ENCODE results near the gene PCNP. TPM values are rescaled to one million over a fixed set of nuclear protein-coding genes. Genes with fewer than 3 reads are reported as not detected.
"Not testable (repeated sequence)": the region's sequence is repeated elsewhere in the genome, so short reads cannot be mapped to it uniquely, and the experiment has no call there.

The PCNP gene
- total RNA-seq, 1 donor from 2014 or later: 117 TPM

DNA sequence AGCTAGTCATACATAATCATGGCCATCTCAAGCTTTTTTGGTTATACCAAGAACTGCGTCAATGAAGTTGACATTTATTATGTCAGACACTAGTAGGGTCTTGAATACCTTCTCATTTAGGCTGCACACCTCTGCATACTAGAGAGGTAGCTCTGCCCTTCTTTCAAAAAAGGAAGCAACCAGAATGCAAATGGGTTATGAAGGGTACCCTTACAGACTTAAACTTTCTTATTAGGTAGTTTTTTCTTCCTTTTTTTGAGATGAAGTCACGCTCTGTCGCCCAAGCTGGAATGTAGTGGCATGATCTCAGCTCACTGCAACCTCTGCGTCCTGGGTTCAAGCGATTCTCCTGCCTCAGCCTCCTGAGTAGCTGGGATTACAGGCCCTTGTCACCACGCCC lies 3.3 kb downstream of the PCNP start:
- no peak for DNase-seq (ENCODE audit: low spot score)
- TF ChIP-seq, protein P1, sequence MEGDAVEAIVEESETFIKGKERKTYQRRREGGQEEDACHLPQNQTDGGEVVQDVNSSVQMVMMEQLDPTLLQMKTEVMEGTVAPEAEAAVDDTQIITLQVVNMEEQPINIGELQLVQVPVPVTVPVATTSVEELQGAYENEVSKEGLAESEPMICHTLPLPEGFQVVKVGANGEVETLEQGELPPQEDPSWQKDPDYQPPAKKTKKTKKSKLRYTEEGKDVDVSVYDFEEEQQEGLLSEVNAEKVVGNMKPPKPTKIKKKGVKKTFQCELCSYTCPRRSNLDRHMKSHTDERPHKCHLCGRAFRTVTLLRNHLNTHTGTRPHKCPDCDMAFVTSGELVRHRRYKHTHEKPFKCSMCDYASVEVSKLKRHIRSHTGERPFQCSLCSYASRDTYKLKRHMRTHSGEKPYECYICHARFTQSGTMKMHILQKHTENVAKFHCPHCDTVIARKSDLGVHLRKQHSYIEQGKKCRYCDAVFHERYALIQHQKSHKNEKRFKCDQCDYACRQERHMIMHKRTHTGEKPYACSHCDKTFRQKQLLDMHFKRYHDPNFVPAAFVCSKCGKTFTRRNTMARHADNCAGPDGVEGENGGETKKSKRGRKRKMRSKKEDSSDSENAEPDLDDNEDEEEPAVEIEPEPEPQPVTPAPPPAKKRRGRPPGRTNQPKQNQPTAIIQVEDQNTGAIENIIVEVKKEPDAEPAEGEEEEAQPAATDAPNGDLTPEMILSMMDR (IDR thresholded peaks at IDR 0.05; ENCODE audit: unreplicated experiment): no peak
- Mint-ChIP-seq H3K9me3 (ENCODE audit: unreplicated experiment) (no peaks in the 10 kb centered on the region), H3K4me1 (ENCODE audit: unreplicated experiment) (peaks cover 25% of the 10 kb centered on the region), H3K27me3 (ENCODE audit: unreplicated experiment) (peaks cover 19% of the 10 kb centered on the region), H3K27ac (ENCODE audit: unreplicated experiment) (no peak overlapping the region), H3K36me3 (ENCODE audit: low read depth, unreplicated experiment) (peaks cover 14% of the 10 kb centered on the region), H3K4me3 (ENCODE audit: unreplicated experiment) (no peak overlapping the region)

DNA sequence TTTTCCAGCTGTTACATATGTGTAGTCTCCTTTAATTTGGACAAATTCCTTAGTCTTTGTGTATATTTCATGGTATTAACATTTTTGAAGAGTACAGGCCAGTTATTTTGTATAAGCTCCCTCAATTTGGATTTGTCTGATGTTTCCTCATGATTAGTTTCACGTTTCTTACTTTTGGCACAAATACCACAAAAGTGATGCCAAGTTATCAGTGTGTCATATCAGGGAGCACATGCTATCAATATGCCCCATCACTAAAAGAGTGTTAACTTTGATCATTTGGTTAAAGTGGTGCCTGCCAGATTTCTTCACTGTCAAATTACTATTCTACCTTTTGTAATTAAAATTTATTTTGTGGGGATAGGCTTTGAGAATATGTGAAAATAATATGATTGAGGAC lies 14.6 kb downstream of the PCNP start:
- TF ChIP-seq, protein P1 (IDR thresholded peaks at IDR 0.05; ENCODE audit: unreplicated experiment): no peak
- Mint-ChIP-seq H3K27ac (ENCODE audit: unreplicated experiment) (no peak overlapping the region), H3K4me3 (ENCODE audit: unreplicated experiment) (no peak overlapping the region), H3K36me3 (ENCODE audit: low read depth, unreplicated experiment) (peaks cover 18% of the 10 kb centered on the region), H3K4me1 (ENCODE audit: unreplicated experiment) (peaks cover 5% of the 10 kb centered on the region), H3K9me3 (ENCODE audit: unreplicated experiment) (no peaks in the 10 kb centered on the region), H3K27me3 (ENCODE audit: unreplicated experiment) (peaks cover 2% of the 10 kb centered on the region)
- DNase-seq (ENCODE audit: low spot score): no peak

DNA sequence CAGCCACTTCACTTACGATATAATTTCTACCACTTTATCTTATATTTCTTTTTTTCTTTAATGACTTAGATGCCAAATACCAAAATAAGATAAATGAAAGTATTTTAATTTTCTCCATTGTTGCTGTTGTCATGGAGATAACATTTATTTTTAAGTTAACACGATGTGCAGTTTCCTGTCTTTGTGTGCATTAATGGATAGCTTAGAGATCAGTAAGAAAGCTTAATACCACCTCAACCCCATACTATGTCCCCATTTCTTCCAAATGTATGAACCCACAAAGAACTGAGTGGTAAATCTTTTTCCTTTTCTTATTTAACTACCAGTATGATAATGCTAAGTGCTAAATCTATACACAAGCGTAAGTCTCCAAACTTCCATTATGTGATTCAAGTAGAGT lies 17.1 kb downstream of the PCNP start:
- no peak for DNase-seq (ENCODE audit: low spot score)
- Mint-ChIP-seq H3K27ac (ENCODE audit: unreplicated experiment) (peak overlapping the region; percentile 81), H3K4me3 (ENCODE audit: unreplicated experiment) (peak overlapping the region; percentile 42), H3K4me1 (ENCODE audit: unreplicated experiment) (peaks cover 5% of the 10 kb centered on the region), H3K27me3 (ENCODE audit: unreplicated experiment) (no peaks in the 10 kb centered on the region), H3K36me3 (ENCODE audit: low read depth, unreplicated experiment) (peaks cover 21% of the 10 kb centered on the region), H3K9me3 (ENCODE audit: unreplicated experiment) (no peaks in the 10 kb centered on the region)
- TF ChIP-seq, protein P1 (IDR thresholded peaks at IDR 0.05; ENCODE audit: unreplicated experiment): no peak

DNA sequence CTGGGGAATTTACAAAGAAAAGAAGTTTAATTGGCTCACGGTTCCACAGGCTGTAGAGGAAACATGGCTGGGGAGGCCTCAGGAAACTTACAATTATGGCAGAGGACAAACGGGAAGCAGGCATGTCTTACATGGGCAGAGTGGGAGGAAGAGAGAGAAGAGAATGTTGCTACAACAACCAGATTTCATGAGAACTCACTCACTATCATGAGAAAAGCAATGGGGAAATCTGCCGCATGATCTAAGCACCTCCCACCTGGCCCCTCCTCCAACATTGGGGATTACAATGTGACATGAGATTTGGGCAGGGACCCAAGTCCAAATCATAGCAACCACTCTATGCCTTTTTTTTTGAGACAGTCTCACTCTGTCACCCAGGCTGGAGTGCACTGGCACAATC lies 28.8 kb downstream of the PCNP start:
- peaks cover 2% of the 10 kb centered on the region for H3K27me3 Mint-ChIP-seq (ENCODE audit: unreplicated experiment)
- no peaks in the 10 kb centered on the region for H3K36me3 Mint-ChIP-seq (ENCODE audit: low read depth, unreplicated experiment)
- H3K9me3 Mint-ChIP-seq (ENCODE audit: unreplicated experiment): no peaks in the 10 kb centered on the region
- no peak for DNase-seq (ENCODE audit: low spot score)
- H3K27ac Mint-ChIP-seq (ENCODE audit: unreplicated experiment): peak overlapping the region; percentile 84
- H3K4me3 Mint-ChIP-seq (ENCODE audit: unreplicated experiment): no peak overlapping the region
- H3K4me1 Mint-ChIP-seq (ENCODE audit: unreplicated experiment): peaks cover 3% of the 10 kb centered on the region
- TF ChIP-seq, protein P1 (IDR thresholded peaks at IDR 0.05; ENCODE audit: unreplicated experiment): no peak

DNA sequence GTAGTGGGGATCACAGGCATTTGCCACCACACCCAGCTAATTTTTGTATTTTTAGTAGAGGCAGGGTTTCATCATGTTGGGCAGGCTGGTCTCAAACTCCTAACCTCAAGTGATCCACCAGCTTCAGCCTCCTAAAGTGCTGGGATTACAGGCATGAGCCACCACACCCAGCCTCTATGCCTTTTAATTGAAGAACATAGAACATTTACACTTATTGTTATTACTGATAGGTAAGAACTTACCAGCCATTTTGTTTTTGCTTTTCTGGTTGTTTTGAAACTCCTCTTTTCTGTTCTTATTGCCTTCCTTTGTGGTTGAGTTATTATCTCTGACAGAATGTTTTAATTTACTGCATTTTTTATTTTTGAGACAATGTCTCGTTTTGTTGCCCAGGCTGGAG lies 29.2 kb downstream of the PCNP start:
- Mint-ChIP-seq H3K4me3 (ENCODE audit: unreplicated experiment) (no peak overlapping the region), H3K27ac (ENCODE audit: unreplicated experiment) (no peak overlapping the region), H3K36me3 (ENCODE audit: low read depth, unreplicated experiment) (no peaks in the 10 kb centered on the region), H3K27me3 (ENCODE audit: unreplicated experiment) (peaks cover 2% of the 10 kb centered on the region), H3K4me1 (ENCODE audit: unreplicated experiment) (peaks cover 3% of the 10 kb centered on the region), H3K9me3 (ENCODE audit: unreplicated experiment) (no peaks in the 10 kb centered on the region)
- TF ChIP-seq, protein P1 (IDR thresholded peaks at IDR 0.05; ENCODE audit: unreplicated experiment): no peak
- no peak for DNase-seq (ENCODE audit: low spot score)

DNA sequence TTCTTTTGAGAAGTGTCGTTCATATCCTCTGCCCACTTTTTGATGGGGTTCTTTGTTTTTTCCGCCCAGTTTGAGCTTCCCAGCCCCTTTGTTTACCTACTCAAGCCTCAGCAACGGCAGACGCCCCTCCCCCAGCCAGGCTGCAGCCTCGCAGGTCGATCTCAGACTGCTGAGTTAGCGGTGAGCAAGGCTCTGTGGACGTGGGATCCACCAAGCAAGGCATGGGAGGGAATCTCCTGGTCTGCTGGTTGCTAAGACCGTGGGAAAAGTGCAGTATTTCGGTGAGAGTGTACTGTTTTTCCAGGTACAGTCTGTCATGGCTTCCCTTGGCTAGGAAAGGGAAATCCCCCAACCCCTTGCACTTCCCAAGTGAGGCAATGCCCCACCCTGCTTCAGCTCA lies 31.4 kb downstream of the PCNP start:
- H3K27me3 Mint-ChIP-seq (ENCODE audit: unreplicated experiment); H3K36me3 Mint-ChIP-seq (ENCODE audit: low read depth, unreplicated experiment); H3K9me3 Mint-ChIP-seq (ENCODE audit: unreplicated experiment); DNase-seq (ENCODE audit: low spot score); H3K27ac Mint-ChIP-seq (ENCODE audit: unreplicated experiment); H3K4me3 Mint-ChIP-seq (ENCODE audit: unreplicated experiment); H3K4me1 Mint-ChIP-seq (ENCODE audit: unreplicated experiment): not testable (repeated sequence)

All from endothelial cell (in vitro differentiated cells).